HG03139 (cell line): ENCODE measurements around the gene MYO1F.
A peak's percentile ranks its signal among the peaks of the same experiment; 100 is the strongest.
"Not testable (repeated sequence)": the region's sequence is repeated elsewhere in the genome, so short reads cannot be mapped to it uniquely, and the experiment has no call there.

Experiments used
- ATAC-seq: cut with Tn5 transposase; IDR thresholded peaks from one replicate; pipeline ENCODE4 v1.9.1; 2021; ENCODE audit not compliant: unreplicated experiment

The MYO1F gene

GRCh38 chr19:8600816-8601215, 23.6 kb upstream of the MYO1F start:
- ATAC-seq, result no peak

GRCh38 chr19:8600064-8600463, 22.8 kb upstream of the MYO1F start:
- no peak for ATAC-seq

- no peak for ATAC-seq
These were observed 18.9 kb upstream of the MYO1F start for GRCh38 chr19:8596168-8596567.

- ATAC-seq, result no peak
These were observed 18.4 kb upstream of the MYO1F start for GRCh38 chr19:8595651-8596050.

- no peak for ATAC-seq
These were observed 16.7 kb upstream of the MYO1F start for GRCh38 chr19:8593931-8594330.

GRCh38 chr19:8592231-8593009, 15.2 kb upstream of the MYO1F start:
- ATAC-seq, result no peak

GRCh38 chr19:8589177-8589714, 12.0 kb upstream of the MYO1F start:
- no peak for ATAC-seq

- ATAC-seq, result no peak
These were observed 8.9 kb upstream of the MYO1F start for GRCh38 chr19:8585894-8586750.

GRCh38 chr19:8584965-8585893, 8.0 kb upstream of the MYO1F start:
- no peak for ATAC-seq

- no peak for ATAC-seq
These were observed 3.6 kb upstream of the MYO1F start for GRCh38 chr19:8580710-8581281.

GRCh38 chr19:8578642-8579265, 1.5 kb upstream of the MYO1F start:
- no peak for ATAC-seq

- ATAC-seq, result no peak
These were observed 499 bp upstream of the MYO1F start for GRCh38 chr19:8577741-8578140.

- ATAC-seq, result no peak
These were observed 809 bp downstream of the MYO1F start for GRCh38 chr19:8576273-8576993.

- no peak for ATAC-seq
These were observed 1.7 kb downstream of the MYO1F start for GRCh38 chr19:8575467-8575997.

GRCh38 chr19:8574619-8574922, 2.7 kb downstream of the MYO1F start:
- not testable (repeated sequence) for ATAC-seq

GRCh38 chr19:8573316-8573715, 3.9 kb downstream of the MYO1F start:
- ATAC-seq, result no peak

GRCh38 chr19:8571006-8571411, 6.2 kb downstream of the MYO1F start:
- no peak for ATAC-seq

GRCh38 chr19:8569066-8569771, 8.0 kb downstream of the MYO1F start:
- ATAC-seq, result peak; percentile 68
